PFSK-1 (cell line): Measurements from ENCODE around the gene ASIC1.

Experiments
- FOXP2 ChIP-seq: optimal IDR thresholded peaks from 2 replicates; pipeline ENCODE3; 2011; ENCODE audit warnings: borderline replicate concordance, control low read depth, inconsistent platforms; ENCODE audit not compliant: insufficient read depth; ENCODE audit errors: extremely low read length, extremely low read depth
- POLR2AphosphoS5 ChIP-seq: IDR thresholded peaks from 2 replicates; pipeline ENCODE4 v1.6.1; 2012; ENCODE audit warnings: low read depth, mild to moderate bottlenecking, control low read depth, low read length, moderate library complexity
- REST ChIP-seq, 2 experiments: IDR thresholded peaks; 2 replicates each; pipeline versions ENCODE4 v1.6.1 to v1.8.0; 2011 to 2012; ENCODE audit warnings: low read depth in 2 of 2, low read length in 2 of 2, control low read depth in 1 of 2, inconsistent platforms in 1 of 2, mild to moderate bottlenecking in 1 of 2, moderate library complexity in 1 of 2; ENCODE audit not compliant: insufficient read depth in 1 of 2
- SIN3A ChIP-seq: IDR thresholded peaks from 2 replicates; pipeline ENCODE4 v1.6.1; 2012; ENCODE audit warnings: mild to moderate bottlenecking, low read length, moderate library complexity, borderline replicate concordance; ENCODE audit not compliant: insufficient read depth
- TAF1 ChIP-seq: IDR thresholded peaks from 2 replicates; pipeline ENCODE4 v1.6.1; 2012; ENCODE audit warnings: low read length, control low read depth, borderline replicate concordance; ENCODE audit not compliant: insufficient read depth

Gene ASIC1

GRCh38 chr12:50084775-50085614 is 27.6 kb downstream of the ASIC1 start, which contains the start of gene SMARCD1:
Gene SMARCD1 (plus strand): TSS chr12:50085342. CDS start chr12:50085370, 28 bp downstream.
- TF ChIP-seq TAF1 (peak; percentile 80; the same call in 1 of the 2 replicates), REST (IDR thresholded peaks at IDR 0.05; ENCODE audit: insufficient read depth in 1 of 2, low read depth in 2 of 2, low read length in 2 of 2) (0 out of 4 replicates have a peak, but pooled peaks of 1 of the 2 experiments have one; percentile 37), SIN3A (peak; percentile 31; the same call in 1 of the 2 replicates), POLR2AphosphoS5 (peak; percentile 44; the same call in 1 of the 2 replicates), FOXP2 (peak; percentile 14)

GRCh38 chr12:50085615-50086072 is 28.2 kb downstream of the ASIC1 start:
- TF ChIP-seq FOXP2, result no peak
- TF ChIP-seq REST (IDR thresholded peaks at IDR 0.05; ENCODE audit: insufficient read depth in 1 of 2, low read depth in 2 of 2, low read length in 2 of 2), result no peak
- no peak for TF ChIP-seq POLR2AphosphoS5
- TF ChIP-seq TAF1, result no peak
- no peak for TF ChIP-seq SIN3A

GRCh38 chr12:50086148-50086547 is 28.8 kb downstream of the ASIC1 start:
- no peak for TF ChIP-seq REST (IDR thresholded peaks at IDR 0.05; ENCODE audit: insufficient read depth in 1 of 2, low read depth in 2 of 2, low read length in 2 of 2)
- TF ChIP-seq SIN3A, result no peak
- TF ChIP-seq FOXP2, result no peak
- no peak for TF ChIP-seq POLR2AphosphoS5
- no peak for TF ChIP-seq TAF1

GRCh38 chr12:50087151-50087550 is 29.8 kb downstream of the ASIC1 start:
- TF ChIP-seq REST (IDR thresholded peaks at IDR 0.05; ENCODE audit: insufficient read depth in 1 of 2, low read depth in 2 of 2, low read length in 2 of 2), result no peak
- no peak for TF ChIP-seq FOXP2
- TF ChIP-seq POLR2AphosphoS5, result no peak
- no peak for TF ChIP-seq TAF1
- TF ChIP-seq SIN3A, result no peak
